HG03378 (cell line): ENCODE results near the gene ALOXE3.
"Not testable (repeated sequence)": the region's sequence is repeated elsewhere in the genome, so short reads cannot be mapped to it uniquely, and the experiment has no call there.

Experiments
- ATAC-seq: cut with Tn5 transposase; IDR thresholded peaks from one replicate; pipeline ENCODE4 v1.9.1; 2021; ENCODE audit warnings: mild to moderate bottlenecking, moderate library complexity; ENCODE audit not compliant: unreplicated experiment

Gene ALOXE3

GRCh38 chr17:8122924-8123694, 4.8 kb upstream of the ALOXE3 start:
- no peak for ATAC-seq

- no peak for ATAC-seq
Measured at GRCh38 chr17:8122422-8122923, 4.2 kb upstream of the ALOXE3 start.

GRCh38 chr17:8121681-8122421, 3.5 kb upstream of the ALOXE3 start:
- no peak for ATAC-seq

- no peak for ATAC-seq
Measured at GRCh38 chr17:8121407-8121680, 3.0 kb upstream of the ALOXE3 start.

DNA sequence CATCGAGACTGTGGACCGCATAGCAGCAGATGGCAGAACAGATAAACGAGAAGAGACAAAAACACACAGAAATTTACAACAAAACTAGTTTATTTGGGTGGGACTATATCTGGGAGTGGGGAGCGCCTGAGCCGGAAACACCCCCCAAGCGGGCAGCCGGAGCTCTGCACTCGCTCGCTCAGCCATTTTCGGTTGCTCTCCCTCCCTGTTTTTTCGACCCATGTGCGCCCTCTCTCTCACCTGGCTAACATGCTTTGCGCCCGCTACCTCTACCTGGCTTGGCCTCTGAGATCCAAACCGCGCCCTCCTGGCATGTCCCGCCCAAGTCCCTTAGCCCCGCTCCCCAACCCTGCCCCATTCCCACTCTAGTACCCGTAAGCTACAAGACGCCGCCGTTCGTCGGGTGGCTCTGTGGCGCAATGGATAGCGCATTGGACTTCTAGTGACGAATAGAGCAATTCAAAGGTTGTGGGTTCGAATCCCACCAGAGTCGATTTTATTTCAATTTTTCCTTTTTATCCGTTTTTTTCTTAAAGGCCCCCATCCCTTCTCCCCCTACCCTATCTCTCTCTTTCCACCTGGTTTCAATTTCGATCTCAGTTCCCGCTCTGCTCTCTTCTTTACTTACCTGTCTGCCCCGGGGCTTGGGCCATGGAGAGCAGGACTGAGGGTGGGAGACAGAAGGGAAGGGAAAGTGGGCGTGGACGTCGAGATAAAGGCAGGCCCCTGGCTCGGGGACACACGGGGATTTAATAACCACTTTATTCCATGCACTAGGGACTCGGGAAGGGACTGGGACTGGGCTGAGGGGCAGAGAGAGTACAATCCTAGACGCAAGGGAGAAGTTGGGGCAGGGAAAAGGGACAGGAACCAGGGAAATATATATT, 2.4 kb upstream of the ALOXE3 start:
- ATAC-seq: no peak

DNA sequence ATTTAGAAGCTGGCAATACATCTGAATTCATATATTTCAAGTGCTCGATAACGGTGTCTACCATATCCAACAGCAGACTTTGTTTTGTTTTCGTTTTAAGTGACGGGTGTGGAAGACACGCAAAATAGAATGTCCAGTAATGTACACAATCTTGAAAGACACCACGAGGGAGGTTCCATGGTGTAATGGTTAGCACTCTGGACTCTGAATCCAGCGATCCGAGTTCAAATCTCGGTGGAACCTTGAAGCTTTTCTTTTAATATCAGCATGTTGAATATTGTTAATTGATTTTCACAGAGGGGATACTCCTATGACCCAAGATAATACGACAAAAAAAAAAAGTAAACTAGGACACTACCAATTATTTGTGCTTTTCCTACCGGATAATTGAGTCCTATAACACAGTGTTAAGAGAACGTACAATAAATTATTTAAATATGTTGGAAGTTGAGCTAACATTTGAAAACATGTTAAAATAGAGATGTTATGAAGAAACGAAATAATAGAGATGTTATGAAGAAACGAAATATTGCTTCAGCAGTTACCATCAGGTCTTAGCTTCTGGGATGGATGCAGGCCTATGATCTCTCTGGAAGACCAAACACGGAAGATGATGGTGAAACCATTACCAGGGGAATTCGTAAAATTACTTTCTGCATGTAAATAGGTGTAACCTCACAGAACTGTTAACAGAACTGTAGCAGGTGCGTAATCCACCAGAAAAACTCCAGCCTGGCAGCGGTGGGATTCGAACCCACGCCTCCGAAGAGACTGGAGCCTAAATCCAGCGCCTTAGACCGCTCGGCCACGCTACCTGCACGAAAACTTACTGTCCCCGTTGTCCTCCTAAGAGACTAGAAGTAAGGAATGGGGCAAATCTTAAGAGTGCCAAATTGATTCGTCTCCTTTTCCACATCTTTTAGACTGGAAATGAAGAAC, 1.5 kb upstream of the ALOXE3 start:
- peak; percentile 51 for ATAC-seq

DNA sequence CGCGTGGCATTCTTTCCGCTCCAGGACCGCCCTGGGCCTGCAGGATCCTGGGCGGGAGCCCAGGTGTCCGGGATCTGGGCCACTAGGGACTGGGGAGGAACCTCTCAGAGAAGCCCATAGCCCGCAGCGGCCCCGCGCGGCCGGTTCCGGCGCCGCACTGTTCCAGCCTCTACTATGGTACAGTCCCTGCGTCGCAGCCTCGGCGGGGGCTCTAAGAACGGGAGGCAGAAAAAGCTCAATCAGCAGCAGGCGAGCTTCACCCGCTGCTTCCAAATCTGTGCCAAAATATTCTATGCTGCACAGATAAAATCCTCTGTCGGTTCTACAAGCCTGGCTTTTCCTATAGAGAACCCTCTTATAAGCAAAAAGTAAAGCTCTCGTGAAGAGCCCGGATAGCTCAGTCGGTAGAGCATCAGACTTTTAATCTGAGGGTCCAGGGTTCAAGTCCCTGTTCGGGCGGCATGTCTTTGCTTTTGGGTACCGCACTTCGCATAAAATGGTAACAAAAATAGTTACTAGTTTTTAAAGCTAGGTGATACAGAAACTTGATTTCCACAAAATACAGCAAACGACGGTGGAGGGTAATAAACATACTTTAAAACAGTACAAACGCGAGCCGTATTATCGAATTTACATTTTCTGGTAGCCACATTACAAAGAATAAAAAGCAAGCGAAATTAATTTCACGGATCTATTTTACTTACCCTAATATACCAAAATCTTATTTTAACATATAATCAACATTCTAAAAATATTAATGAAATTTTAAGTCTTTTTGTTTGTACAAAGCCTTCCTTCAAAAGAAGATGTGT, 661 bp upstream of the ALOXE3 start:
- ATAC-seq: no peak

DNA sequence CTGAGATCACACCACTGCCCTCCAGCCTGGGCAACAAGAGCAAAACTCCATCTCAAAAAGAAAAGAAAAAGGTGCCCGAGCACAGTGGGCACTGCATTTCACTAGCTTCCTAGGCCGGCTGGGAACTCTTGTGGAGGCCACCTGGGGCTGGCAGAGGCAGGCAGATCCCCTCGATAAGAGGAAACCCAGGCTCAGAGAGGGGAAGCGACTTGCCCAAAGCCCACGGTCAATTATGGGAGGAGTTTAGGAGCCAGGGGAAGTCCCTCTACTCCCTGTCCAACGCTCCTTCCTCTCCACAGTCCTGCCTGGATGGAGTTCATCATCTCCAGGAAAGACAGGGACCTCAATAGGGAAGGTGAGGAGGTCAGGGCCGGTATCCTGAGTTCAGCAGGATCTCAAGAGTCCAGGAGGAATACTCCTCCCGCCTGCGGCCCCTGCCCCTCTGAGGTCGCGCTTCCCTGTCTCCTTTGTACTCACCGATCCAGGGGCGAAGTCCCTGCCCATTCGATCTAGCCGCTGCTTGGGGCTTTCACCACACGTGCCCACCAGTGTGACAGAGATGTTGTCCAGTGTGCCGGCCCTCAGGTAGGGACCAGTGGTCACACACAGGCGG, 841 bp downstream of the ALOXE3 start:
- no peak for ATAC-seq

GRCh38 chr17:8116776-8117175, 1.5 kb downstream of the ALOXE3 start:
- ATAC-seq: no peak

- no peak for ATAC-seq
Measured at GRCh38 chr17:8110907-8111306, 7.4 kb downstream of the ALOXE3 start.

GRCh38 chr17:8110456-8110804, 7.9 kb downstream of the ALOXE3 start:
- no peak for ATAC-seq

GRCh38 chr17:8109661-8110455, 8.5 kb downstream of the ALOXE3 start:
- no peak for ATAC-seq

DNA sequence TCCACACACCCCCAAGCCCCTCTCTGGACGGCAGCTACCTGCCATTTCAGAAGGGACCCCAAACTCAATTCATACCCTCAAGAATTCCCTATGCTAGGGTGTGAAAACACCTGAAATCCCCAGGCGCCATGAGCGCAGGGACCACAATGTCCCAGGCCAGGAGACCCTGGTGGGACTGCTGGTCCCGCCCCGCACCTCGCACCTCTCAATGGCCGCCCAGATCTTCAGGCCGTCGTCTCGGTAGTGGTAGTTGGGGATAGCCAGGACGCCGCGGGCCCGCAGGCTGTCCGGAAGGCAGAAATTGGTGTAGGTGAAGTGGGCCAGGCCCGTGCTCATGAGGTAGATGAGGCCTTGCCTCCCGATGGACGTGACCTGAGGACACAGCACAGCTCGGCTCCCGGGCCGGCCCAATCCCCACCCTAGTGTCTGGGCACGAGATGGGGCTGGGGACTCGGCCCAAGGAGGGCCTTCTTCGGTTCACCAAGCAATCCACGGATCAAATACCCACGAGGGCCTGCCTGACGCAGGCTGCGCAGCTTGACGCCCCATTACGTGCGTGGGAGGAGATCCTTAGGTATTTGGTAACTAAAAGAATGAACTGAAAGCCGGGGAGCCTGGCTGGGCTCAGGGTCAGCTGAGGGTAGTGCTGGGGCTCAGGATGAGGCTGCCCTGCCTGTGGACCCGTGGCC, 9.2 kb downstream of the ALOXE3 start:
- no peak for ATAC-seq

GRCh38 chr17:8106980-8107379, 11.3 kb downstream of the ALOXE3 start:
- not testable (repeated sequence) for ATAC-seq

- no peak for ATAC-seq
Measured at GRCh38 chr17:8105957-8106398, 12.3 kb downstream of the ALOXE3 start.

DNA sequence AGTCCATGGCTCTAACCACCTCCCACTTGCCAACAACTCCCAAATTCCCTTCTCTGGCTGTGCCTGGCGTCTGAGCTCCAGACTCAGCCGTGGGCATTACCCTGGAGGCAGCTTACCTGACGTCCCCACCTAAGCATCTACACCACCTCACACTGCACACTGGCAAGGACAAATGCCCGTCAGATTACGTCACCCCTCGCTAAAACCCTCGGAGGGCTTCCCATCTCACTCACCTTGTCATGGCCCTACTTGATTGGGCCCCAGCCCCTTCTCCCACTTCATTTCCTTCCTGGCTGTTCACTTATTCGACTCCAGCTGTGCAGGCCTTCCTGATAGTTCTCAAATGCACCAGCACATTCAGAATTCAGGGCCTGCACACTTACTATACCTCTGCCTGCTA, 13.4 kb downstream of the ALOXE3 start:
- no peak for ATAC-seq

DNA sequence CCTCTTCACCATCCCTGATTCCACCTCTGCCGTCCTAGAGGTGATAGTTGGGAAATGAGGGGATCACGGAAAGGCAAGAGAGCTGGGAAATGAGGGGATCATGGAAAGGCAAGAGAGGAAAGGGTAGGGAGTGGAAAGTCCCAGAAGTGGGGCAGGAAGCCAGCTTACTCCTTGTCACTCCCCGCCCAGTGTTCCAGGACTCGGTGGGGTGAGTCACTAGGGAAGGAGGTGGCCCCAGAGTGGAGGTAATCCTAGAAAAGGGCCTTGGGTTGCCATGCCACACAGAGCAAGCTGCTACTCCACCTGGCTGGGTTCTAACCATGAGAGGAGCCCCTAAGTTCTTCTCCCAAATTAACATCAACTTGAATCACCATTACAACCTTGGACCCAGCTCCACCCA, 14.8 kb downstream of the ALOXE3 start:
- ATAC-seq: no peak

GRCh38 chr17:8101721-8102120, 16.6 kb downstream of the ALOXE3 start:
- ATAC-seq: no peak
